ENCODE data around the gene F2R. TPM values are rescaled to one million over a fixed set of nuclear protein-coding genes. Genes with fewer than 3 reads are reported as not detected.
"Not testable (repeated sequence)": the region's sequence is repeated elsewhere in the genome, so short reads cannot be mapped to it uniquely, and the experiment has no call there.

Gene F2R
- total RNA-seq, 1 donor from 2014 or later: 38.6 TPM

DNA sequence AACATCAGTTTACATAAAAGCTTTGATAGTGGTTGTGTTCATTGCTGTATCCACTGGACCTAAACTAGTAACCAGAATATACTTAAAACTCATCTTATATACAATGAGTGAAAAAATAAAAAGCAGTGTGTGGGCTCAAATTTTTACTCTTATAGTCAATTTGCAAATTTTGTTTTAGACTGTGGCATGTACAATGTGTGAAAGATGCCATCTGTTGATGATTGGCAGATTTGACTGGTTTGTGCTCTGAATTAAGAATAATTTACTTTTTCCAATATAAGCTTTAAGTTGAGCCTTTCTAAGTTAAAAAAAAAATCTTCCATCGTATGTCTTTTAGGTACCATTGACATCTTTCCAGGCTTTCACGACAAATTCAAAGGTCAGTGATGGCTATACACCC, 60.5 kb downstream of the F2R start:
- ATAC-seq: no peak
- H3K9me3 ChIP-seq: no peaks in the 10 kb centered on the region
- DNase-seq: no peak
- H3K27ac ChIP-seq: no peak overlapping the region
- H3K4me3 ChIP-seq: no peak overlapping the region
- H3K4me1 ChIP-seq: peaks cover 6% of the 10 kb centered on the region
- no peaks in the 10 kb centered on the region for H3K36me3 ChIP-seq
- TF ChIP-seq, protein P1, sequence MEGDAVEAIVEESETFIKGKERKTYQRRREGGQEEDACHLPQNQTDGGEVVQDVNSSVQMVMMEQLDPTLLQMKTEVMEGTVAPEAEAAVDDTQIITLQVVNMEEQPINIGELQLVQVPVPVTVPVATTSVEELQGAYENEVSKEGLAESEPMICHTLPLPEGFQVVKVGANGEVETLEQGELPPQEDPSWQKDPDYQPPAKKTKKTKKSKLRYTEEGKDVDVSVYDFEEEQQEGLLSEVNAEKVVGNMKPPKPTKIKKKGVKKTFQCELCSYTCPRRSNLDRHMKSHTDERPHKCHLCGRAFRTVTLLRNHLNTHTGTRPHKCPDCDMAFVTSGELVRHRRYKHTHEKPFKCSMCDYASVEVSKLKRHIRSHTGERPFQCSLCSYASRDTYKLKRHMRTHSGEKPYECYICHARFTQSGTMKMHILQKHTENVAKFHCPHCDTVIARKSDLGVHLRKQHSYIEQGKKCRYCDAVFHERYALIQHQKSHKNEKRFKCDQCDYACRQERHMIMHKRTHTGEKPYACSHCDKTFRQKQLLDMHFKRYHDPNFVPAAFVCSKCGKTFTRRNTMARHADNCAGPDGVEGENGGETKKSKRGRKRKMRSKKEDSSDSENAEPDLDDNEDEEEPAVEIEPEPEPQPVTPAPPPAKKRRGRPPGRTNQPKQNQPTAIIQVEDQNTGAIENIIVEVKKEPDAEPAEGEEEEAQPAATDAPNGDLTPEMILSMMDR (IDR thresholded peaks at IDR 0.05): no peak
- no peaks in the 10 kb centered on the region for H3K27me3 ChIP-seq
- intact Hi-C loops (cut with DNase I): loop anchor here (10.0 kb wide), 1 partner anchor 172 kb away; no protein-coding TSS in a partner anchor

DNA sequence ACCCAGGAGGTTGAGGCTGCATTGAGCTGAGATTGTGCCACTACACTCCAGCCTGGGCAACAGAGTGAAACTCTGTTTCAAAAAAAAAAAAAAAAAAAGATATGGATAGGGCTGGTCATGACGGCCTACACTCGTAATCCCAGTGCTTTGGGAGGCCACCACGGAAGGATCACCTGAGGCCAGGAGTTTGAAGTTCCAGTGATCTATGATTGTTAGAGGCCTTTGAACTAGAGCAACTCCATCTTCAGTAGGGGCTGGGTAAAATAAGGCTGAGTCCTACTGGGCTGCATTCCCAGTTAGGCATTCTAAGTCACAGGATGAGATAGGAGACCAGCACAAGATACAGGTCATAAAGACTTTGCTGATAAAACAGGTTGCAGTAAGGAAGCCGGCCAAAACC, 64.7 kb downstream of the F2R start:
- DNase-seq; H3K27ac ChIP-seq; H3K27me3 ChIP-seq; H3K4me3 ChIP-seq; H3K9me3 ChIP-seq; ATAC-seq; H3K4me1 ChIP-seq; intact Hi-C loops (cut with DNase I); H3K36me3 ChIP-seq: not testable (repeated sequence)

DNA sequence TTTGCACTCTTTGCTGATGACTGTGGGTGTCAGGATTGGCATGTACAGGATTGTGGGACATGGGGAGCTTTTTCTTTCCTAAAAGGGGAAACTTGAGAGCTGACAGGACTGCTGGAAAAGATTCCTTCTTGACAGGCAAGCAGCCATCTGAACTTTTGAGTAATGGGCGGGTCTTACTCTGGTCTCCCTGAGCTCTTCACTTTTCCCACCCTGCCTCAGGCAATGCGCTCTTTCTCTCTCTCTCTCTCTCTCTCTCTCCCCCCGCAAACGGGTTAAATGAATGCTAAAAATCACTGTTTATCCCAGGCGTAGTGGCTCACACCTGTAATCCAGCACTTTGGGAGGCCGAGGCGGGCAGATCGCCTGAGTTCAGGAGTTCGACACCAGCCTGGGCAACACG, 65.8 kb downstream of the F2R start:
- H3K36me3 ChIP-seq: no peaks in the 10 kb centered on the region
- no peak overlapping the region for H3K27ac ChIP-seq
- TF ChIP-seq, protein P1 (IDR thresholded peaks at IDR 0.05): no peak
- H3K9me3 ChIP-seq: no peaks in the 10 kb centered on the region
- H3K27me3 ChIP-seq: no peaks in the 10 kb centered on the region
- H3K4me3 ChIP-seq: no peak overlapping the region
- no peaks in the 10 kb centered on the region for H3K4me1 ChIP-seq
- ATAC-seq (no peak), DNase-seq (no peak)
- intact Hi-C loops (cut with DNase I): no loop called here

DNA sequence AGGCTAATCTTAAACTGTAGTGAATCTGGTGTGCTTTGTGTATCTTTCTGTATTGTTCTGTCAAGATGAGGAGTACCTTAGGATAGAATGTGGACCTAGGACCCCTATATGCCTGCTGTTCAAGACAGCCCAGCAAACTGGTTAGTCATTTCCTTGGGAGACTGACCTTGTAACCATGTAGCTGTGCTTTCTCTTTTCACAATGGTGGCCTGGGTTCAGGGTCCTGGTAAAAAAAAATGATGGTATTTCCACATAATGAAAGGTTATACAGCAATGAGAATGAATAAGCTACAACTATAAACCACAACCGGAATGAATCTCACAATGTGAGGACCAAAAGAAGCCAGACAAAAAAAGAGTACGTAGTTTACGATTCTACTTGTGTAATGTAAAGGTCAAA, 66.5 kb downstream of the F2R start:
- intact Hi-C loops (cut with DNase I): no loop called here
- TF ChIP-seq, protein P1 (IDR thresholded peaks at IDR 0.05): no peak
- Histone ChIP-seq H3K4me1 (no peaks in the 10 kb centered on the region), H3K27me3 (no peaks in the 10 kb centered on the region), H3K9me3 (no peaks in the 10 kb centered on the region), H3K4me3 (no peak overlapping the region), H3K27ac (no peak overlapping the region), H3K36me3 (no peaks in the 10 kb centered on the region)
- ATAC-seq (no peak), DNase-seq (no peak)

Other genes starting within 250 kb of the F2R start
- 1.2 TPM for gene F2RL2, start 92.7 kb upstream of the F2R start, total RNA-seq
- 8.0 TPM for gene F2RL1, start 102.9 kb downstream of the F2R start, total RNA-seq
- gene S100Z, start 133.9 kb downstream of the F2R start, total RNA-seq: 0.52 TPM
- gene CRHBP, start 236.9 kb downstream of the F2R start, total RNA-seq: 0.26 TPM

Measured in upper lobe of right lung (tissue), 1 donor.